DMS53 treated with DMSO at 0.1 percent for 48 hours (cell line): ENCODE measurements around the gene PIP5K1B.
A peak's percentile ranks its signal among the peaks of the same experiment; 100 is the strongest.

Experiments used
- DNase-seq: peaks from one replicate; lab custom pipeline; 2025; ENCODE audit not compliant: unreplicated experiment; lab: John Stamatoyannopoulos, UW

The PIP5K1B gene

GRCh38 chr9:68769852-68770251, 64.8 kb downstream of the PIP5K1B start:
- DNase-seq, result no peak

GRCh38 chr9:68771376-68771775, 66.3 kb downstream of the PIP5K1B start:
- DNase-seq, result no peak

GRCh38 chr9:68775003-68775730, 70.1 kb downstream of the PIP5K1B start:
- no peak for DNase-seq

- DNase-seq, result no peak
These were observed 72.2 kb downstream of the PIP5K1B start for GRCh38 chr9:68777070-68777763.

GRCh38 chr9:68778635-68779034, 73.6 kb downstream of the PIP5K1B start:
- DNase-seq, result no peak

GRCh38 chr9:68779558-68780379, 74.7 kb downstream of the PIP5K1B start:
- DNase-seq, result peak; percentile 77

GRCh38 chr9:68780380-68780712, 75.3 kb downstream of the PIP5K1B start:
- no peak for DNase-seq

- no peak for DNase-seq
These were observed 75.7 kb downstream of the PIP5K1B start for GRCh38 chr9:68780720-68781119.

GRCh38 chr9:68781928-68782327, 76.9 kb downstream of the PIP5K1B start:
- no peak for DNase-seq

GRCh38 chr9:68782546-68782945, 77.5 kb downstream of the PIP5K1B start:
- DNase-seq, result no peak

GRCh38 chr9:68785965-68786364, 80.9 kb downstream of the PIP5K1B start:
- DNase-seq, result no peak

- DNase-seq, result no peak
These were observed 86.1 kb downstream of the PIP5K1B start for GRCh38 chr9:68791169-68791568.

- no peak for DNase-seq
These were observed 88.7 kb downstream of the PIP5K1B start for GRCh38 chr9:68793605-68794343.

GRCh38 chr9:68794898-68795297, 89.9 kb downstream of the PIP5K1B start:
- DNase-seq, result no peak

- DNase-seq, result no peak
These were observed 90.4 kb downstream of the PIP5K1B start for GRCh38 chr9:68795411-68795810.

GRCh38 chr9:68797116-68797515, 92.1 kb downstream of the PIP5K1B start:
- DNase-seq, result no peak

GRCh38 chr9:68798423-68798822, 93.4 kb downstream of the PIP5K1B start:
- DNase-seq, result no peak

GRCh38 chr9:68800836-68801235, 95.8 kb downstream of the PIP5K1B start:
- no peak for DNase-seq

- DNase-seq, result no peak
These were observed 97.5 kb downstream of the PIP5K1B start for GRCh38 chr9:68802525-68803015.

GRCh38 chr9:68804911-68805889, 100.2 kb downstream of the PIP5K1B start:
- DNase-seq, result no peak
